Esophagus (tissue), 2 donors: ENCODE results near the gene CDH13. TPM values are rescaled to one million over a fixed set of nuclear protein-coding genes. Genes with fewer than 3 reads are reported as not detected.

ENCODE experiments used
- H3K27ac ChIP-seq, 2 donors: one replicate each; pipeline ENCODE4 v1.5.1; 2013; ENCODE audit warnings: low read depth in 2 of 2, mild to moderate bottlenecking in 2 of 2, inconsistent platforms in 1 of 2, low read length in 1 of 2, moderate library complexity in 1 of 2
- H3K27me3 ChIP-seq, 2 donors: one replicate each; pipeline ENCODE4 v1.6.1; 2013; ENCODE audit warnings: low read length in 2 of 2, control low read depth in 1 of 2, mild to moderate bottlenecking in 1 of 2; ENCODE audit not compliant: insufficient read depth in 2 of 2, control insufficient read depth in 1 of 2
- H3K36me3 ChIP-seq, 2 donors: one replicate each; pipeline ENCODE4 v1.6.1; 2013; ENCODE audit warnings: low read length in 1 of 2; ENCODE audit not compliant: control insufficient read depth in 2 of 2, insufficient read depth in 2 of 2
- H3K4me1 ChIP-seq, 2 donors: one replicate each; pipeline ENCODE4 v1.6.1; 2013; ENCODE audit warnings: low read length in 1 of 2; ENCODE audit not compliant: control insufficient read depth in 2 of 2, insufficient read depth in 2 of 2
- H3K4me3 ChIP-seq, 2 donors: one replicate each; pipeline ENCODE4 v1.5.1; 2013; ENCODE audit warnings: low read length in 2 of 2, mild to moderate bottlenecking in 2 of 2, low read depth in 1 of 2, moderate library complexity in 1 of 2
- H3K9me3 ChIP-seq, 2 donors: one replicate each; pipeline ENCODE4 v1.6.1; 2013; ENCODE audit warnings: mild to moderate bottlenecking in 2 of 2, low read depth in 1 of 2, low read length in 1 of 2, moderate library complexity in 1 of 2; ENCODE audit not compliant: control insufficient read depth in 2 of 2, insufficient read depth in 1 of 2
- WGBS, 2 donors: extraction: QIAGEN DNeasy Blood & Tissue Kit; methylation state at CpG; one replicate each; pipeline ENCODE4 v1.1.7; 2013; 5-methylcytosine and 5-hydroxymethylcytosine counted together
- polyA plus RNA-seq, 2 donors: library from polyadenylated mRNA; stranded (reverse); fragments of 200-250 nt; gene quantifications; one replicate each; pipeline ENCODE4 v1.2.3, GENCODE V29; 2013
- donor health status: healthy with polysubstance abuse.
- donor health status: Bipolar disorder and iron deficiency.

Gene CDH13
- polyA plus RNA-seq, 2 donors: 1.3 to 4.3 TPM

DNA sequence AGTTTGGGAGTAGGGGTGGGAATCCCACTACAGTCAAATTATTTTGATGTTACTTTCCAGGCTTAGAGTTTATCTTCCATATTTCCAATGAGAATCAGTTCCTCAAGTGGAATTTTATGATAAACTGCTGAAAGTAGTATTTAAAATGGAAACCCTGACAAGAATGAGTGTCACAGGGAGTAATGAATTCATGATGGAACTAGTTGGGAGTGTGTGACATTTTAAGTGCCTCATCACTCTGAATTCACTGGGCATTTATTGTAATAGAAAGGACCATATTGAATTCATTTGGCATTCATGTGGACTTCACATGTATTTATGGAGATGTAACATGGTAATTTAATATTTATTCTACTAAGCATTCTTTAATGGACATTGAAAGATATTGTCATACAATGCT, 320.9 kb downstream of the CDH13 start:
- no peaks in the 10 kb centered on the region for H3K4me1 ChIP-seq
- H3K36me3 ChIP-seq: no peaks in the 10 kb centered on the region
- H3K4me3 ChIP-seq: no peak overlapping the region
- H3K9me3 ChIP-seq: no peaks in the 10 kb centered on the region
- no peaks in the 10 kb centered on the region for H3K27me3 ChIP-seq
- H3K27ac ChIP-seq: no peak overlapping the region

DNA sequence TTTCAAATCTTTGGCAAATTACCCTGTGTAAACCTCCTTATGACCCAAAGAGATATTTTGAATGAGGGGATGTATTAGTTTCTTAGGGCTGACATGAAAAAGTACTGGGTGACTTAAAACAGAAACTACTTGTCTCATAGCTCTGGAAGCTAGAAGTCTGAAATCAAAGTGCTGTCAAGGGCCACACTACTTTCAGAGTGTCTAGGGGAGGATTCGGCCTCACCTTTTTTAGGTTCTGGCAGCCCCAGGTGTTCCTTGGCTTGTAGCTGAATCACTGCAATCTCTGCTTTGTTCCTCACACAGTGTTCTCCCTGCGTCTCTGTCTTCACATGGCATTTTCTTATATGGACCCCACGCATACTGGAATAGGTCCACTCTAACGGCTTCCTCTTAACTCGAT, 322.2 kb downstream of the CDH13 start:
- H3K9me3 ChIP-seq: no peaks in the 10 kb centered on the region
- WGBS, 2 donors: 87% methylated on average over 5 of the region's 5 CpGs
- H3K4me3 ChIP-seq: no peak overlapping the region
- H3K27ac ChIP-seq: no peak overlapping the region
- H3K27me3 ChIP-seq: no peaks in the 10 kb centered on the region
- H3K4me1 ChIP-seq: no peaks in the 10 kb centered on the region
- H3K36me3 ChIP-seq: no peaks in the 10 kb centered on the region

DNA sequence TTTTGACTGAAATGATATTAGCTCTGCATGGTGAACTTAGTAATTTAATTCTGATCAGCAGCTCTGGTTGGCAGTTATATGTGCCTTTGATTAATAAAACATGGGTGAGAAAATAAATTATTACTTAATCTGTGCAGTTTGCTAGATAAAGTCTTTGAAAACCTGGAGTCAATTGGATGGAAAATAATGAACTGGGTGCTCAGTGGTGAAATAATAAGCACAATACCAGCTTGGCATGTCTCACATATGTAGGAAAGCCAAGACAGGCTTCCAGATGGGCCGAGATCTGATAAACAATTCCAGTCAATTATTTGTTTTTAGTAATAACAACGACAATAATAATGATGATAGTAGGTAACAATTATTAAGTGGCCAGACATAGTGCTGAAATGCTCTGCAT, 326.7 kb downstream of the CDH13 start:
- WGBS, 2 donors: 70% methylated on average over 2 of the region's 2 CpGs
- Histone ChIP-seq H3K36me3 (no peaks in the 10 kb centered on the region), H3K27me3 (no peaks in the 10 kb centered on the region), H3K27ac (no peak overlapping the region), H3K4me1 (no peaks in the 10 kb centered on the region), H3K4me3 (no peak overlapping the region), H3K9me3 (no peaks in the 10 kb centered on the region)

DNA sequence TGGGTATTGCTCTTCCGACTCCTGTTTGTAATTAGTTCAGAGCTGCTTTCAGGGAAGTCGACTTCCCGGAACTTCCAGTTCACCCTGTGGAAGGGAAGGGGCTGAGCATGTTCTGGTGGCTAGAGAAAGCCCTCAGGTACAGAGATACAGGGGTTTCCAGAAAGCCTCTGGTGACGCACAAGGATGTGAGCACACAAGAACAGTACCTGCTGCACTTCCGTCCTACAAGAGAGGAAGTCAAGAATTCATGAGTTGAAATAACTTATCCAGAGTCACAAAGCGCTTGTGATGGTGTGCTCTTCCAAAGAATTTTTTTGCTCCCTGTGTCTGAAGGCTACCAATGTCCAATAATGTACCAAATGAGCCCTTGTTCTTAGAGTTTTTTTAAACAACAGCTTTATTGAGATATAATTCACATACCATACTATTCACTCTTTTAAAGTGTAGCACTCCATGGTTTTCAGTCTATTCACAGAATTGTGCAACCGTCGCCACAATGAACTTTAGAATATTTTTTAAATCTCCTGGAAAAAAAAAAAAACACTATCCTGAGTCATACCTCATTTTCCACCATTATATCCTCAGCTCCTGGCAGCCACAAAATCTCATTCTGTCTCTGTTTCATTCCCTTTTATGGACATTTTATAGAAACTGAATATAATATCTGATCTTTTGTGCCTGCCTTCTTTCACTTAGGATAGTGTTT, 327.6 kb downstream of the CDH13 start:
- H3K36me3 ChIP-seq: no peaks in the 10 kb centered on the region
- H3K9me3 ChIP-seq: no peaks in the 10 kb centered on the region
- 86 to 87% methylated on average over 8 of the region's 8 CpGs for WGBS, 2 donors
- H3K4me3 ChIP-seq: no peak overlapping the region
- no peaks in the 10 kb centered on the region for H3K4me1 ChIP-seq
- no peaks in the 10 kb centered on the region for H3K27me3 ChIP-seq
- H3K27ac ChIP-seq: no peak overlapping the region

DNA sequence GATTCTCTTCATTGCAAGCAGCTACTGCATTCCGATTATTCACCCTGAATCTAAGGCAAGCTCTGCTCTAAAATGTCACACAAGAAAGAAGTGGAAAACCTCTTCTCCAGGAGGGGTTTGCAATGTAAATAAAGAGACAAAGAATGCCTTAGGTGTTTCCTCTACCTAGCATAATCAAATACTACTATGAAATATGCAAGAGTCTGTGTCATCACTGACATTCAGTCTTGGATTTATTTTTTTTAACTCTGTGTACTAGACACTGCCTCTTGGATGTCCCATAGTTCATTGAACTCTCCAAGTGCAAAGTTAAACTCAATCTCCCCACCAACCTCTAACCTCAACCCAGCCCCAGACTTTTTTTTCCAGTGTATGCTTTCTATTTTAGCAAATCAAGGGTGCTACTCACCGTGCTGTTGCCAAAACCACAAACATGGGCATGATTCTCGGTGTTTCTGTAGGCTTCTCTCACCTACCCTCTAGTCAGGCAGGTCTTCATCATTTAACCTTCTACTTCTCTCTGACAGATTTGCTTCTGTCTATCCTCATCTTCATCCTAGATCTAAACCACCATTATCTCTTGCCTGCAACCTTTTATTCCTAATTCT, 329.1 kb downstream of the CDH13 start:
- H3K27ac ChIP-seq: no peak overlapping the region
- no peaks in the 10 kb centered on the region for H3K9me3 ChIP-seq
- WGBS, 2 donors: 72 to 73% methylated on average over 3 of the region's 3 CpGs
- H3K36me3 ChIP-seq: no peaks in the 10 kb centered on the region
- no peaks in the 10 kb centered on the region for H3K27me3 ChIP-seq
- no peaks in the 10 kb centered on the region for H3K4me1 ChIP-seq
- H3K4me3 ChIP-seq: no peak overlapping the region

DNA sequence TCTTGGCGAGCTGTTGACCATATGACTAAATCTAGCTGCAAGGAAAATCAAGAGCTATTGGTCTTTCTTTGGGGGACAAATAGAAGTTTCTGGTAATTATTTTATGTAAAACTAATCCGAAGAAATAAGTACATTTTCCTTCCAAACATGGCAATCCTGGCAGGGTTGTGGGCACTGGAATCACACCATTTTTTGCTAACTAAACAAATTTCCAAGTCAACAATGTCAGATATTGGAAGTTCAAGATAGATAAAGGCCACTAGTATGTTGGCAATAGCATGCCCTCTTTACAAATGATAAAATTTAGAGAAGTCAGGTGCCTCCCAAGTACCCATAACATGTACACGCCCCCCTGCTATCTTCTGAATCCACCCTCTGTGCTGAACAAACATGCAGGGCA, 330.4 kb downstream of the CDH13 start:
- Histone ChIP-seq H3K9me3 (no peaks in the 10 kb centered on the region), H3K4me3 (no peak overlapping the region), H3K4me1 (no peaks in the 10 kb centered on the region), H3K36me3 (no peaks in the 10 kb centered on the region), H3K27me3 (no peaks in the 10 kb centered on the region), H3K27ac (no peak overlapping the region)
- WGBS, 2 donors: 84 to 86% methylated on average over 3 of the region's 3 CpGs

DNA sequence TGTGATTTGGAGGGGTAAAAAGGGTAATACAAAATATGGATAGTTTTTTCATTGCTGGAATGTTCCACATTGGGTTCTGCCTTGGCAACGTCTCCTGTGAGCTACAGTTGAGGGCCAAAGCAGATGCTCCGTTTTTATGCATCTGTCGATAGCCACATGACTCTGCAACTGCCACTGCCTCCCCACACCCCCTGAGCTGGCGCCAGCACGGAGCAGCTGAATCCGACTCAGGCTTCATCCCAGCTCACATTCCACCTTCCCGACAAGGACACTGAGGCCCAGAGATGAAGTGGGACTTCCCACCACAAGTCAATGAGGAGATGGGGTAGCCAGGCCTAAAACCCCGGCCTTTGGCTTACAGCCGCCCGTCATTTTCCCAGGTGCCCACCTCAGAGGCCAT, 334.1 kb downstream of the CDH13 start:
- no peak overlapping the region for H3K27ac ChIP-seq
- H3K4me1 ChIP-seq: no peaks in the 10 kb centered on the region
- H3K36me3 ChIP-seq: no peaks in the 10 kb centered on the region
- no peak overlapping the region for H3K4me3 ChIP-seq
- H3K9me3 ChIP-seq: no peaks in the 10 kb centered on the region
- H3K27me3 ChIP-seq: no peaks in the 10 kb centered on the region
- WGBS, 2 donors: 85 to 94% methylated on average over 10 of the region's 10 CpGs

DNA sequence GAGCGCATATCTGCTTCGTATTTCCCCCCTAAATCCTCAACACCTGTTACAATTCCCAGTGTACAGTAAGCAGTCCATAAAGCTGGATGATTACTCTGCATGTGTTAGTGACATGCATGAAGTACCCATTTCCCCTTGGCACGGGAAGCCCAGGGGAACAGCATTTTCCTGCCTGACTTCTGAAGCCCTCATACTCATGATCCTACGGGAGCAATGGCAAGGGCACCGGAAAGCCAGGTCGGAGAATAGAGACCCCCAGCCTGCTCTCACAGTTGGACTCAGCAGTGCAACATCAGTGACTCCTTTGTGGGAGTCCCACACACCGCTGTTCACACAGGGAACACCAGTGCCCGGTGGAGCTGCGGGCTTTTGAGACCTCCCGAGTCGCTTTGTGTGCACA, 336.9 kb downstream of the CDH13 start:
- no peak overlapping the region for H3K27ac ChIP-seq
- no peaks in the 10 kb centered on the region for H3K36me3 ChIP-seq
- no peak overlapping the region for H3K4me3 ChIP-seq
- no peaks in the 10 kb centered on the region for H3K9me3 ChIP-seq
- 82 to 86% methylated on average over 11 of the region's 11 CpGs for WGBS, 2 donors
- no peaks in the 10 kb centered on the region for H3K4me1 ChIP-seq
- no peaks in the 10 kb centered on the region for H3K27me3 ChIP-seq

DNA sequence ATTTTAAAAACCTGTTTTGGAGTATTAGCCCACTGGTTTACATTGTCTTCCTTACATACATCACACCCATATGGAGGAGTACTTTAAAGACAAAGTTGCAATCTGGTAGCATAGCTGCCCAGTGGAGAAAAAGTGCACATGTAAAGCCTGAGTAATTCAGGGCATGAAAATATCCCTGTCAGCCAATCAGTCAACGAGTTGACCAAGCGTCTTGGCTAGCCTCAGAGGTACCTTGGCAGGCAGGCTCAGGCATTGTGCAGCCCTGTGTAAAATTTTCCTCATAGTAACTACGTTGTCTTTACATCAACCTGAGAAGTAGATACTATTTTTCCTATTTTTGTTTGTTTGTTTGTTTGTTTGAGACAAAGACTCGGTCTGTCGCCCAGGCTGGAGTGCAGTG, 339.0 kb downstream of the CDH13 start:
- no peak overlapping the region for H3K4me3 ChIP-seq
- H3K27ac ChIP-seq: no peak overlapping the region
- no peaks in the 10 kb centered on the region for H3K27me3 ChIP-seq
- no peaks in the 10 kb centered on the region for H3K4me1 ChIP-seq
- H3K9me3 ChIP-seq: no peaks in the 10 kb centered on the region
- no peaks in the 10 kb centered on the region for H3K36me3 ChIP-seq
- WGBS, 2 donors: 84 to 85% methylated on average over 5 of the region's 5 CpGs

DNA sequence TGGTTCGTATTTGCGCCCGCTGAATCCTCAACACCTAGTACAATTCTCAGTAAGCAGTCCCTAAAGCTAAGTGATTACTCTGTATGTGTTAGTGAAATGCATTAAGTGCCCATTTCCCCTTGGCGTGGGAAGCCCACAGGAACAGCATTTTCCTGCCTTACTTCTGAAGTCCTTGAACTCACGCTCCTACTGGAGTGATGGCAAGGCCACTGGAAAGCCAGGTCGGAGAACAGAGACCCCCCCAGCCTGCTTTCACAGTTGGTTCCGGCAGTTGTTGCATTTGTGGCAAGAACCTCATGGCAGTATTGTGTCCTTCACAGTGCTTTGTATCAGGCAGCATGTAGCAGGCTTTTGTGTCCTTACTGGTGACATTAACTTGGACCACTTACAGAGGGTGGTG, 340.7 kb downstream of the CDH13 start:
- Histone ChIP-seq H3K36me3 (no peaks in the 10 kb centered on the region), H3K9me3 (no peaks in the 10 kb centered on the region), H3K27ac (no peak overlapping the region), H3K4me1 (no peaks in the 10 kb centered on the region), H3K4me3 (no peak overlapping the region), H3K27me3 (no peaks in the 10 kb centered on the region)
- WGBS, 2 donors: 79 to 88% methylated on average over 7 of the region's 7 CpGs
